Measurements from ENCODE around the gene RGS5. TPM values are rescaled to one million over a fixed set of nuclear protein-coding genes. Genes with fewer than 3 reads are reported as not detected.

The RGS5 gene
- total RNA-seq, 4 donors from 2014 or later, result 88.9 to 455 (median 205) TPM

DNA sequence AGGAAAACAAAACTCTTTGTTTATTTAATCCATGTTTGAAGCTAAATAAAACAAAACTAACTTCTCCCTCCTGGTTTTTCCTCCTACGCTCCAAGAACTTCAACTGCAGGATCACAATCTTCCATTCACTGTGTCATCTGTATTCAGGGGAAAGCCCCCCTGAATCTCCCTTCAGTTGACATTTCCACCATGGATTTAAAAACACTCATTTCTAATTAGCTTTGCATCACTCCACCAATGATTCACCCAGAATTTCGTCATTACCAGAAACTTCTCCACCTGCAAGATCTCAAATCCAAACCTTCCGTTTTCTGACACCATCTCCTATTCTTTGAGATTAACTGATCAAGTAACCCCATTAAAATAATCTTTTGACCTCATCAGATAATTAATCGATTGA is 10.9 kb upstream of the RGS5 start:
- Histone ChIP-seq H3K9me3 (no peaks in the 10 kb centered on the region), H3K36me3 (no peaks in the 10 kb centered on the region), H3K27me3 (no peaks in the 10 kb centered on the region), H3K4me3 (no peak overlapping the region), H3K4me1 (no peaks in the 10 kb centered on the region), H3K27ac (replicated peaks in 1 of 4) (no peak overlapping the region)
- no peak for DNase-seq (ENCODE audit: extremely low spot score)
- WGBS, result 97% methylated on average over 4 of the region's 4 CpGs
- TF ChIP-seq EP300 (IDR thresholded peaks at IDR 0.05), result no peak
- TF ChIP-seq POLR2A (IDR thresholded peaks at IDR 0.05; ENCODE audit: low read depth), result no peak
- TF ChIP-seq, protein P1, sequence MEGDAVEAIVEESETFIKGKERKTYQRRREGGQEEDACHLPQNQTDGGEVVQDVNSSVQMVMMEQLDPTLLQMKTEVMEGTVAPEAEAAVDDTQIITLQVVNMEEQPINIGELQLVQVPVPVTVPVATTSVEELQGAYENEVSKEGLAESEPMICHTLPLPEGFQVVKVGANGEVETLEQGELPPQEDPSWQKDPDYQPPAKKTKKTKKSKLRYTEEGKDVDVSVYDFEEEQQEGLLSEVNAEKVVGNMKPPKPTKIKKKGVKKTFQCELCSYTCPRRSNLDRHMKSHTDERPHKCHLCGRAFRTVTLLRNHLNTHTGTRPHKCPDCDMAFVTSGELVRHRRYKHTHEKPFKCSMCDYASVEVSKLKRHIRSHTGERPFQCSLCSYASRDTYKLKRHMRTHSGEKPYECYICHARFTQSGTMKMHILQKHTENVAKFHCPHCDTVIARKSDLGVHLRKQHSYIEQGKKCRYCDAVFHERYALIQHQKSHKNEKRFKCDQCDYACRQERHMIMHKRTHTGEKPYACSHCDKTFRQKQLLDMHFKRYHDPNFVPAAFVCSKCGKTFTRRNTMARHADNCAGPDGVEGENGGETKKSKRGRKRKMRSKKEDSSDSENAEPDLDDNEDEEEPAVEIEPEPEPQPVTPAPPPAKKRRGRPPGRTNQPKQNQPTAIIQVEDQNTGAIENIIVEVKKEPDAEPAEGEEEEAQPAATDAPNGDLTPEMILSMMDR (IDR thresholded peaks at IDR 0.05), result no peak
- no peak for TF ChIP-seq POLR2AphosphoS5 (IDR thresholded peaks at IDR 0.05)
- intact Hi-C loops (cut with DNase I), result no loop called here

DNA sequence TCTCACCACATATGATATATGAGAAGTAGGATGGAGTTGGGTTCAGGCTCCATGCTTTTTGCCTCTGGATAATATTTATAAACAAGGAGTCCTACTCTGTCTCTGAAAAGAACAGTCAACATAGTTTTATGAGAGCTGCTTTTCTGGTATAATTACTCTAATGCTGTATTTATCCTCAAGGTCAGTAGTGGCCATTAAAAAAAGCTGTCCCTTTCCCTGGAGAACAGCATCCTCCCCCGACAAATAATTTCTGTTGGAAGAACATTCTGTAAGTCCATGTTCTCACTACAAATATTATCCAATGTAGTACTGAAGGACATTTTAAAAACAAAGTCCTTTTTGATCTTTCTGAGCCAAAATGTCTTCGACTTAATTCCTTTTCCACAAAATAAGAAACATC is 9.0 kb upstream of the RGS5 start:
- no peak overlapping the region for H3K27ac ChIP-seq (replicated peaks in 1 of 4)
- H3K4me1 ChIP-seq, result no peaks in the 10 kb centered on the region
- intact Hi-C loops (cut with DNase I), result no loop called here
- no peak overlapping the region for H3K4me3 ChIP-seq
- no peaks in the 10 kb centered on the region for H3K36me3 ChIP-seq
- no peak for DNase-seq (ENCODE audit: extremely low spot score)
- TF ChIP-seq EP300 (IDR thresholded peaks at IDR 0.05) (no peak), POLR2A (IDR thresholded peaks at IDR 0.05; ENCODE audit: low read depth) (no peak), POLR2AphosphoS5 (IDR thresholded peaks at IDR 0.05) (no peak)
- TF ChIP-seq, protein P1 (IDR thresholded peaks at IDR 0.05), result no peak
- WGBS, result 81% methylated on average over 2 of the region's 2 CpGs
- H3K9me3 ChIP-seq, result no peaks in the 10 kb centered on the region
- H3K27me3 ChIP-seq, result no peaks in the 10 kb centered on the region

DNA sequence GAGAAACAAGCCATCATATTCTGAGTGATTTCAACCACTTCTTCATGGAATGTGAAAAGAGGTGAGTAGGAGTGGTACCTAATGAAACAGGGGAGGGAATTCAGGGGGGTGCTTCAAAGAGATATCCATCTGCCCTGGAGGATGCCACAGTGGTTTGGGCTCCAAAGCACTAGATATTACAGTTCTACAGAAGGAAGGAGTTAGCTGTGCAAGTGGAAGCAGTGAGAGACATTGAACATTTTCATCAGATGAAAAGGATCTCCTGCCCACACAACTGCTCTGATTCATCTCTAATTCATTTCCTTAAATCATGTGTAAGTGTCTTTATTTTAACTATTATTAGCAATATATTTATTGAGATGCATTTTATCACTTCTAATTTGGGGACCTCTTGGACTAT is 2.8 kb upstream of the RGS5 start:
- intact Hi-C loops (cut with DNase I), result no loop called here
- Histone ChIP-seq H3K9me3 (no peaks in the 10 kb centered on the region), H3K4me3 (no peak overlapping the region), H3K27ac (replicated peaks in 1 of 4) (no peak overlapping the region), H3K36me3 (no peaks in the 10 kb centered on the region), H3K4me1 (peaks cover 0 to 13% (median 4%) of the 10 kb centered on the region in 4 donors), H3K27me3 (no peaks in the 10 kb centered on the region)
- DNase-seq (ENCODE audit: extremely low spot score), result no peak
- no peak for TF ChIP-seq POLR2AphosphoS5 (IDR thresholded peaks at IDR 0.05)
- no peak for TF ChIP-seq POLR2A (IDR thresholded peaks at IDR 0.05; ENCODE audit: low read depth)

DNA sequence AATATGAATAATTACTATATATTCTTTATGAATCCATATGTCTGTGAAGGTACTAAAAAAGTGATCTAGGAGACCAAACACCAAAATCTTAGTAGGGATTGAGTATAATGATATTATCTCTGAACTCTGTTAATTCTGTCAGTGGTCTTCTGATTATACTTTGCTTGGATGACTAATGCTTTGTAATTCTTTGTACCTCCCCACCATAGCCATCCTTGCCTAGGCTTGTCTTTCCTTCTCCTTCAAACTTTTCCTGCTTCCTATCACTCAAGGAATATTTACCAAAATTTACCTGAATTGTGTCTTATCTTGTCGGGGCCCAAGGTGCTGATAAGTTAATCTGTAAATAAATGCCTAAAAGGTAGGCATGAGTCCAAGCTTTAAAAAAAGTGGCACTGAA is 845 bp upstream of the RGS5 start:
- H3K27me3 ChIP-seq, result no peaks in the 10 kb centered on the region
- no peak overlapping the region for H3K4me3 ChIP-seq

DNA sequence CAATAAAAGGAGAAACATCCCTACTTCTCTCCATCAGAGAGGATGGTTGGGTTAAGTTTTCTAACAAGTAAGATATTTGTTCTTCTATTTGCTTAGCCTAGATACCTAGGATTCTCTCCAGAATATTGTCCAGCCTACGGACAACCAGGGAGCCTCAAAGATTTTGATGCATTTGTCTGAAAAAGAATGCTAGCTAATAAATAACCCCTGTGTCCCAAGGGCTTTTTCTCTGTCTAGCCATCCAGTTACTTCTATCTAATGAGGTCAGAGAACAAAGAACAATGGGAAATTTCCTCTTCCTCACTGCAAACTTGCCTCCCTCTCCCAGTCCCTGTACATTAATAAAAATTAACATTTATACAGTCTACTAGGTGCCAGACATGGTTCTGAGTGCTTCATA is 810 bp downstream of the RGS5 start:
- intact Hi-C loops (cut with DNase I), result no loop called here
- 53% methylated on average over 1 of the region's 1 CpG for WGBS
- peaks cover 0 to 13% (median 4%) of the 10 kb centered on the region in 4 donors for H3K4me1 ChIP-seq
- TF ChIP-seq EP300 (IDR thresholded peaks at IDR 0.05), result no peak
- TF ChIP-seq POLR2AphosphoS5 (IDR thresholded peaks at IDR 0.05), result no peak
- TF ChIP-seq, protein P1 (IDR thresholded peaks at IDR 0.05), result no peak
- TF ChIP-seq POLR2A (IDR thresholded peaks at IDR 0.05; ENCODE audit: low read depth), result no peak
- peak overlapping the region; percentile 8 to 39 (median 23) for H3K4me3 ChIP-seq
- H3K36me3 ChIP-seq, result no peaks in the 10 kb centered on the region
- H3K27me3 ChIP-seq, result no peaks in the 10 kb centered on the region
- H3K27ac ChIP-seq (replicated peaks in 1 of 4), result peak overlapping the region in 3 of 4 donors; percentile 50 to 70 (median 51)
- H3K9me3 ChIP-seq, result no peaks in the 10 kb centered on the region
- DNase-seq (ENCODE audit: extremely low spot score), result no peak

More for the DNA sequence above, 845 bp upstream of the RGS5 start:
- Histone ChIP-seq H3K36me3 (no peaks in the 10 kb centered on the region), H3K4me1 (peaks cover 0 to 13% (median 4%) of the 10 kb centered on the region in 4 donors), H3K27ac (replicated peaks in 1 of 4) (peak overlapping the region in 3 of 4 donors; percentile 9 to 70 (median 51)), H3K9me3 (no peaks in the 10 kb centered on the region)
- 100% methylated on average over 1 of the region's 1 CpG for WGBS
- TF ChIP-seq, protein P1 (IDR thresholded peaks at IDR 0.05), result no peak
- TF ChIP-seq POLR2AphosphoS5 (IDR thresholded peaks at IDR 0.05), result no peak
- no peak for DNase-seq (ENCODE audit: extremely low spot score)
- intact Hi-C loops (cut with DNase I), result no loop called here
